Brain microvascular endothelial cell (primary cell): ENCODE measurements around the gene TADA2A.

ENCODE experiments used
- DNase-seq: peaks from one replicate; pipeline ENCODE4 v3.0.0-alpha.2; 2020
- H3K27ac ChIP-seq: fragments of 250-450 bp; sonication (Bioruptor Pico); 2 replicates; pipeline ENCODE4 v1.5.1; 2020; ENCODE audit warnings: mild to moderate bottlenecking, moderate library complexity
- H3K27me3 ChIP-seq: fragments of 250-450 bp; sonication (Bioruptor Pico); replicated peaks from 2 replicates; pipeline ENCODE4 v1.5.1; 2020; ENCODE audit warnings: mild to moderate bottlenecking
- H3K36me3 ChIP-seq: fragments of 250-450 bp; sonication (Bioruptor Pico); replicated peaks from 2 replicates; pipeline ENCODE4 v1.5.1; 2020; ENCODE audit warnings: mild to moderate bottlenecking
- H3K4me3 ChIP-seq: 2 replicates; pipeline ENCODE4 v1.5.1; 2011; ENCODE audit warnings: low read depth, mild to moderate bottlenecking, control low read depth, low read length, moderate library complexity
- in situ Hi-C: cut with HindIII; loops from 2 replicates; pipeline ENCODE4 v1.10.0; 2017; ENCODE audit warnings: low sequenced_read_pairs, low pct_ligation_motif_present
- TF ChIP-seq, protein P1 (sequence below): IDR thresholded peaks from 2 replicates; pipeline ENCODE4 v1.5.1; 2011; ENCODE audit warnings: low read depth, mild to moderate bottlenecking, moderate library complexity, low read length, control low read depth, inconsistent platforms; ENCODE audit errors: missing control alignments

Gene TADA2A

DNA sequence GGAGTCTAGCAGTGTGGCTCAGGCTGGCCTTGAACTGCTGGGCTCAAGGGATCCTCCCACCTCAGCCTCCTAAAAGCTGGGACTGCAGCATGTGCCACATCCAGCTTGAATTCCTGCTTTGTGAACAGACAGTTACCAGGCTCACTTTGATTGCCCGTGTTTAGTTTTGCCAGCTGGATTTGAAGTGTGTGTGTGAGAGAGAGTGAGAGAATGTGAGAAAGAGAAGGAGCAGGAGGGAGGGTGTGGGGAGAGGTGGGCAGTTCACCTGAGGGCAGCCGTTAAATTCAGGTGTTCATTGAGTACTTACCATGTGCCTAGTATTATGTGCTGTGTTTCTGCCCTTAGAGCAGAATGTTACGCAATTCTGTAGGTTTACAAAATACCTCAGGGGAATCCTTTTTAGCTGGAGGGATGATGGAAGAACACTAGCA, 87.7 kb downstream of the TADA2A start:
- Histone ChIP-seq H3K4me3 (no peak overlapping the region), H3K27me3 (no peaks in the 10 kb centered on the region), H3K27ac (peak overlapping the region; percentile 66), H3K36me3 (no peaks in the 10 kb centered on the region)
- in situ Hi-C loops: no loop called here
- TF ChIP-seq, protein P1, sequence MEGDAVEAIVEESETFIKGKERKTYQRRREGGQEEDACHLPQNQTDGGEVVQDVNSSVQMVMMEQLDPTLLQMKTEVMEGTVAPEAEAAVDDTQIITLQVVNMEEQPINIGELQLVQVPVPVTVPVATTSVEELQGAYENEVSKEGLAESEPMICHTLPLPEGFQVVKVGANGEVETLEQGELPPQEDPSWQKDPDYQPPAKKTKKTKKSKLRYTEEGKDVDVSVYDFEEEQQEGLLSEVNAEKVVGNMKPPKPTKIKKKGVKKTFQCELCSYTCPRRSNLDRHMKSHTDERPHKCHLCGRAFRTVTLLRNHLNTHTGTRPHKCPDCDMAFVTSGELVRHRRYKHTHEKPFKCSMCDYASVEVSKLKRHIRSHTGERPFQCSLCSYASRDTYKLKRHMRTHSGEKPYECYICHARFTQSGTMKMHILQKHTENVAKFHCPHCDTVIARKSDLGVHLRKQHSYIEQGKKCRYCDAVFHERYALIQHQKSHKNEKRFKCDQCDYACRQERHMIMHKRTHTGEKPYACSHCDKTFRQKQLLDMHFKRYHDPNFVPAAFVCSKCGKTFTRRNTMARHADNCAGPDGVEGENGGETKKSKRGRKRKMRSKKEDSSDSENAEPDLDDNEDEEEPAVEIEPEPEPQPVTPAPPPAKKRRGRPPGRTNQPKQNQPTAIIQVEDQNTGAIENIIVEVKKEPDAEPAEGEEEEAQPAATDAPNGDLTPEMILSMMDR: no peak
- no peak for DNase-seq

DNA sequence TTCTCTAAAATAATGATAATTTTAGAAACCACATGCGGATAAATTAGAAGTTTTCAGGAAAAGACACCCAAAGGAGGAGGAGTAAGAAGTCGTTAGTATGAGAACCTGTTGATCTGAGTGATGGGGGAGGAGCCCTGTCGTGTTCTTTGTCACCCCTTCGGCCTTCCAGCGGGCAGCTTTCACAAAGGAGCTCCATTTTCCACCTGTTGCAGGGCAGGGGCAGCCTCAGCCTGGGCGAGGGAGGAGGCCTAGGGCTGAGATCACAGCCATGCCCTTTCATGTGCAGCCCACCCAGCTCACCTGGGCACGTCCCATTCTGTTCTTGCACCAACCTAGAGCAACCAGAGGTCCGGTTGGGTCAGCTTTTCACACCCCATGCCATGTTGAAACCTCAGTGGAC, 88.3 kb downstream of the TADA2A start:
- no peak for DNase-seq
- no peaks in the 10 kb centered on the region for H3K36me3 ChIP-seq
- in situ Hi-C loops: no loop called here
- no peak overlapping the region for H3K27ac ChIP-seq
- TF ChIP-seq, protein P1: no peak
- H3K4me3 ChIP-seq: no peak overlapping the region
- H3K27me3 ChIP-seq: no peaks in the 10 kb centered on the region

GRCh38 chr17:37500378-37500777, 93.7 kb downstream of the TADA2A start:
- H3K4me3 ChIP-seq: no peak overlapping the region
- H3K27ac ChIP-seq: no peak overlapping the region
- H3K27me3 ChIP-seq: no peaks in the 10 kb centered on the region
- DNase-seq: no peak
- no peaks in the 10 kb centered on the region for H3K36me3 ChIP-seq
- in situ Hi-C loops: no loop called here
- TF ChIP-seq, protein P1: no peak

GRCh38 chr17:37502009-37502936, 95.6 kb downstream of the TADA2A start:
- H3K27ac ChIP-seq: no peak overlapping the region
- DNase-seq: no peak
- in situ Hi-C loops: no loop called here
- H3K4me3 ChIP-seq: no peak overlapping the region
- no peaks in the 10 kb centered on the region for H3K27me3 ChIP-seq
- TF ChIP-seq, protein P1: no peak
- no peaks in the 10 kb centered on the region for H3K36me3 ChIP-seq

DNA sequence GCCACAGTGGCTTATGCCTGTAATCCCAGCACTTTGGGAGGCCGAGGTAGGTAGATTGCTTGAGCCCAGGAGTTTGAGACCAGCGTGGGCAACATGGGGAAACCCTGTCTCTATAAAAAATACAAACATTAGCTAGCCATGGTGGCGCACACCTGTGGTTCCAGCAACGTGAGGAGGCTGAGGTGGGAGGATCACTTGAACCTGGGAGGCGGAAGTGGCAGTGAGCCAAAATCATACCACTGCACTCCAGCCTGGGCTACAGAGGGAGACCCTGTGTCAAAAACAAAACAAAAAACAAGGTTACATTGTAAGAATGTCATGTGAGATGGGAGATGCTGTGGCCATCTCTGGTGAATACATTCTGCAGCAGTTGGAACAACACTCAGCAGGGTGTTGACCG, 96.5 kb downstream of the TADA2A start:
- H3K27ac ChIP-seq: no peak overlapping the region
- TF ChIP-seq, protein P1: no peak
- H3K36me3 ChIP-seq: no peaks in the 10 kb centered on the region
- in situ Hi-C loops: no loop called here
- H3K27me3 ChIP-seq: no peaks in the 10 kb centered on the region
- DNase-seq: no peak
- H3K4me3 ChIP-seq: no peak overlapping the region

DNA sequence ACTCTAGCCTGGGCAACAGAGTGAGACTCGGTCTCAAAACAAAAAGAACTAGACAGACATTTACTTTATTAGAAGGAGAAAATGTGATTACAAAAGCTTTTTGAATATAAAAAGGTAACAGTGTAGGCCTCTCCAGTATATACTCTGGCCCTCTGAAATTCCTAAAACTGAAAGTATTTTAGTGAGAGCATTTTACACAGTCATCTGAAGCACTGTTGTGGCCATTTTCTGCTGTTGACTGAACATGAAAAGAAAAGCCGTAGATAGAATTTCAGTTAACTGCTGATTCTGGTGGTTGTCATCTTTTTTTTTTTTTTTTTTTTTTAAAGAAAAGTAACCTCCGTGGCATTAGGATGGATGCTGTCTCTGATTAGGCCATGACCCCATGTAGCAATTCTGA, 98.6 kb downstream of the TADA2A start:
- Histone ChIP-seq H3K4me3 (no peak overlapping the region), H3K27me3 (no peaks in the 10 kb centered on the region), H3K27ac (no peak overlapping the region), H3K36me3 (no peaks in the 10 kb centered on the region)
- in situ Hi-C loops: no loop called here
- TF ChIP-seq, protein P1: no peak
- no peak for DNase-seq
